AG09309 (cell line): ENCODE results near the gene EDIL3.

Source experiments
- DNase-seq: peaks from one replicate; pipeline ENCODE4 v3.0.0-alpha.2; 2010; ENCODE audit warnings: low read depth
- H3K4me3 ChIP-seq: 2 replicates; pipeline ENCODE4 v1.5.1; 2011; ENCODE audit warnings: mild to moderate bottlenecking, low read depth, low read length, moderate library complexity; ENCODE audit not compliant: control insufficient read depth
- TF ChIP-seq, protein P1 (sequence below): IDR thresholded peaks from 2 replicates; pipeline ENCODE4 v1.5.1; 2011; ENCODE audit warnings: mild to moderate bottlenecking, low read depth, low read length, inconsistent platforms; ENCODE audit not compliant: insufficient read depth, control insufficient read depth; ENCODE audit errors: missing control alignments

The EDIL3 gene

GRCh38 chr5:84148651-84149050 is 236.0 kb downstream of the EDIL3 start:
- H3K4me3 ChIP-seq = no peak overlapping the region
- TF ChIP-seq, protein P1, sequence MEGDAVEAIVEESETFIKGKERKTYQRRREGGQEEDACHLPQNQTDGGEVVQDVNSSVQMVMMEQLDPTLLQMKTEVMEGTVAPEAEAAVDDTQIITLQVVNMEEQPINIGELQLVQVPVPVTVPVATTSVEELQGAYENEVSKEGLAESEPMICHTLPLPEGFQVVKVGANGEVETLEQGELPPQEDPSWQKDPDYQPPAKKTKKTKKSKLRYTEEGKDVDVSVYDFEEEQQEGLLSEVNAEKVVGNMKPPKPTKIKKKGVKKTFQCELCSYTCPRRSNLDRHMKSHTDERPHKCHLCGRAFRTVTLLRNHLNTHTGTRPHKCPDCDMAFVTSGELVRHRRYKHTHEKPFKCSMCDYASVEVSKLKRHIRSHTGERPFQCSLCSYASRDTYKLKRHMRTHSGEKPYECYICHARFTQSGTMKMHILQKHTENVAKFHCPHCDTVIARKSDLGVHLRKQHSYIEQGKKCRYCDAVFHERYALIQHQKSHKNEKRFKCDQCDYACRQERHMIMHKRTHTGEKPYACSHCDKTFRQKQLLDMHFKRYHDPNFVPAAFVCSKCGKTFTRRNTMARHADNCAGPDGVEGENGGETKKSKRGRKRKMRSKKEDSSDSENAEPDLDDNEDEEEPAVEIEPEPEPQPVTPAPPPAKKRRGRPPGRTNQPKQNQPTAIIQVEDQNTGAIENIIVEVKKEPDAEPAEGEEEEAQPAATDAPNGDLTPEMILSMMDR = no peak
- DNase-seq = no peak

GRCh38 chr5:84137541-84137940 is 247.1 kb downstream of the EDIL3 start:
- no peak for DNase-seq
- TF ChIP-seq, protein P1 = no peak
- no peak overlapping the region for H3K4me3 ChIP-seq

- TF ChIP-seq, protein P1 = no peak
These were observed 253.3 kb downstream of the EDIL3 start for GRCh38 chr5:84131372-84131771.

DNA sequence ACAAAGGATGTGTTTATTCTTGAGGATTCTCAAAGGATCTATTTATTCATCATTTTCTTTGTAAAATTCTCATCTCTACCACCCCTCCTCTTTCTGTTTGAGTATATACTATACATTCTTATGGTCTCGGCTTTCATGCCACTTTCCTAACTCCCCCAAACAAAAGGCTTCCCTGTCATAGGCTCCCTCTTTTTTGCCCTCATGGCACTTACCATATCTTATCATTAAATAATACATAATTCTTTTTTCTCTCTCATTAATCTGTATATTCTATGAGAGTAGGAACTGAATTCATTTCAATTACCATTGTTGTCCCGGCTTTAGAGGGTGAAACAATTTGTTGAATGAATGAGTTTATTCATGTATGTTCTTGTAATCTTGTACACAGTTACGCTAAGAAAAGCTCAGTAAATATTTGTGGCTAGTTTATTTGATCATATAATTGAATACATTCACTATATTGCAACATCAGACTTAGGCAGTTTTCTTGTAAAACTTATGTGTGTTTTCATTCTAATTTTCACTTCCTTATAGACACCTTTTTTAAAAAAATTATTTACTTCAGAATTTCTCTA is 254.6 kb downstream of the EDIL3 start:
- peak; percentile 18 for DNase-seq
- TF ChIP-seq, protein P1 = no peak
- H3K4me3 ChIP-seq = no peak overlapping the region

More at GRCh38 chr5:84131372-84131771, 253.3 kb downstream of the EDIL3 start:
- no peak overlapping the region for H3K4me3 ChIP-seq
- no peak for DNase-seq

DNA sequence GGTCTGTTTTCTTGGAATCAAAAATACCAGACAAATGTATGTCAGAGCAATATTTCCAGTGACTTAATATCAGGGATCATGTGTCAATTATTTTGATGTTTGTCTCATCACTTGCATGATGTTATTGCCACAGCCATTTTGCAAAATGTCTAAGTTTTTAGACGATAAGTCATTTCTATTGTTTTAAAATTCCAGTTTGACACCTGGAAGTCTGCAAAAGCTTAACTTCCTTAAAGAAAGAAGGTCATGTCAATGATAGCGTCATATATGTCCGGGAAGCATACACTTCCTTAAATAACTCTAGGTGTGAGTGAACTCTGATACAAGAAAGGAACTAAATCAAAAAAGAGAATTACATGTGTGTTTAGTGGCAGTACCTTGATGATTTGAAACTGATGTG is 259.5 kb downstream of the EDIL3 start:
- H3K4me3 ChIP-seq = no peak overlapping the region
- TF ChIP-seq, protein P1 = no peak
- no peak for DNase-seq

GRCh38 chr5:84119252-84119651 is 265.4 kb downstream of the EDIL3 start:
- TF ChIP-seq, protein P1 = no peak
- no peak overlapping the region for H3K4me3 ChIP-seq
- no peak for DNase-seq
